Endothelial cell (in vitro differentiated cells): ENCODE measurements around the gene EPS8L1. TPM values are rescaled to one million over a fixed set of nuclear protein-coding genes. Genes with fewer than 3 reads are reported as not detected.

Source experiments
- DNase-seq: peaks from one replicate; pipeline ENCODE4 v3.0.0; 2021; ENCODE audit warnings: low spot score
- H3K27ac Mint-ChIP-seq: one replicate; pipeline ENCODE4 v1.8.0; 2021; ENCODE audit warnings: mixed read lengths, inconsistent platforms; ENCODE audit not compliant: unreplicated experiment
- H3K27me3 Mint-ChIP-seq: one replicate; pipeline ENCODE4 v1.8.0; 2021; ENCODE audit warnings: mild to moderate bottlenecking, moderate library complexity, mixed read lengths, inconsistent platforms; ENCODE audit not compliant: unreplicated experiment
- H3K36me3 Mint-ChIP-seq: one replicate; pipeline ENCODE4 v1.8.0; 2021; ENCODE audit warnings: mild to moderate bottlenecking, low read depth, mixed read lengths, inconsistent platforms; ENCODE audit not compliant: unreplicated experiment
- H3K4me1 Mint-ChIP-seq: one replicate; pipeline ENCODE4 v1.8.0; 2021; ENCODE audit warnings: mild to moderate bottlenecking, mixed read lengths, inconsistent platforms; ENCODE audit not compliant: unreplicated experiment
- H3K4me3 Mint-ChIP-seq: one replicate; pipeline ENCODE4 v1.8.0; 2021; ENCODE audit warnings: mild to moderate bottlenecking, mixed read lengths, inconsistent platforms; ENCODE audit not compliant: unreplicated experiment
- H3K9me3 Mint-ChIP-seq: one replicate; pipeline ENCODE4 v1.8.0; 2021; ENCODE audit warnings: mixed read lengths, inconsistent platforms; ENCODE audit not compliant: unreplicated experiment
- CTCF ChIP-seq: fragments of 200-600 bp; sonication (generic); IDR thresholded peaks from one replicate; pipeline ENCODE4 v1.5.0; 2021; ENCODE audit warnings: antibody characterized with exemption; ENCODE audit not compliant: unreplicated experiment
- total RNA-seq: library from RNA; stranded (reverse); fragmentation: NEBNext Ultra II Directional; extraction: Animal tissue kit (Norgen Biotek cat#: 25700); gene quantifications from one replicate; pipeline ENCODE4 v1.2.1, GENCODE V29; 2021; ENCODE audit not compliant: unreplicated experiment

Gene EPS8L1
- total RNA-seq, 1 donor from 2014 or later, result 24.6 TPM

GRCh38 chr19:55109527-55110291, 34.0 kb downstream of the EPS8L1 start:
- Mint-ChIP-seq H3K36me3 (peaks cover 23% of the 10 kb centered on the region), H3K4me3 (peak overlapping the region; percentile 79), H3K9me3 (no peaks in the 10 kb centered on the region), H3K27me3 (peaks cover 11% of the 10 kb centered on the region), H3K27ac (no peak overlapping the region), H3K4me1 (peaks cover 2% of the 10 kb centered on the region)
- DNase-seq, result no peak
- no peak for TF ChIP-seq CTCF

- Mint-ChIP-seq H3K27me3 (peaks cover 20% of the 10 kb centered on the region), H3K4me1 (peaks cover 16% of the 10 kb centered on the region), H3K27ac (peak overlapping the region; percentile 42), H3K9me3 (no peaks in the 10 kb centered on the region), H3K36me3 (peaks cover 26% of the 10 kb centered on the region), H3K4me3 (peak overlapping the region; percentile 56)
- no peak for DNase-seq
- TF ChIP-seq CTCF, result no peak
These were observed 35.7 kb downstream of the EPS8L1 start for GRCh38 chr19:55111238-55111831.

- no peak for TF ChIP-seq CTCF
- no peaks in the 10 kb centered on the region for H3K9me3 Mint-ChIP-seq
- H3K36me3 Mint-ChIP-seq, result peaks cover 25% of the 10 kb centered on the region
- peak overlapping the region; percentile 74 for H3K27ac Mint-ChIP-seq
- peaks cover 22% of the 10 kb centered on the region for H3K4me1 Mint-ChIP-seq
- H3K4me3 Mint-ChIP-seq, result no peak overlapping the region
- peaks cover 27% of the 10 kb centered on the region for H3K27me3 Mint-ChIP-seq
- no peak for DNase-seq
These were observed 36.6 kb downstream of the EPS8L1 start for GRCh38 chr19:55112246-55112776.

GRCh38 chr19:55112777-55113569, 37.3 kb downstream of the EPS8L1 start:
- DNase-seq, result no peak
- no peak overlapping the region for H3K4me3 Mint-ChIP-seq
- H3K36me3 Mint-ChIP-seq, result peaks cover 25% of the 10 kb centered on the region
- H3K27ac Mint-ChIP-seq, result peak overlapping the region; percentile 80
- no peaks in the 10 kb centered on the region for H3K9me3 Mint-ChIP-seq
- peaks cover 28% of the 10 kb centered on the region for H3K27me3 Mint-ChIP-seq
- TF ChIP-seq CTCF, result no peak
- peaks cover 22% of the 10 kb centered on the region for H3K4me1 Mint-ChIP-seq
